GM15510 (cell line): ENCODE data around the gene TNS2.

Source experiments
- POLR2A ChIP-seq: IDR thresholded peaks from 3 replicates; pipeline ENCODE4 v1.6.1; 2011; ENCODE audit warnings: borderline replicate concordance; ENCODE audit not compliant: insufficient read length; ENCODE audit errors: extremely low read depth

Gene TNS2

DNA sequence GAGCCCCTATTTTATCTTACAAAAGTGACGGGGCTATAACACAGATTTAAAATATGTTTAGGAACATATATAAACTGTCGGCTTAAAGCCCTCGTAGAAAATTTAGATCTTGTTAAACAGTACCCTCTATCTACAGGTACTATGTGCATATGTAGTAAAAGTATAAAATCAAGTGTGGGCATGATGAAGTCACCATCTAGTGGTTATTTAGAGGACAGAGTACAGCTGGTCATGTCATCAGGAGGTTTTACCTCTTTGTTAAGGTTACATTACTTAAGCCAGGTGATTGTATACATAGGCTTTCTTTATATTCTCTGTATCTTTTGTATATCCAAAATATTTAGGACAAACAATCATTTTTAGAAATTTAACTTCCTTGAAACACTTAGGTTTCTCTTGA, 18.2 kb upstream of the TNS2 start:
- no peak for TF ChIP-seq POLR2A

DNA sequence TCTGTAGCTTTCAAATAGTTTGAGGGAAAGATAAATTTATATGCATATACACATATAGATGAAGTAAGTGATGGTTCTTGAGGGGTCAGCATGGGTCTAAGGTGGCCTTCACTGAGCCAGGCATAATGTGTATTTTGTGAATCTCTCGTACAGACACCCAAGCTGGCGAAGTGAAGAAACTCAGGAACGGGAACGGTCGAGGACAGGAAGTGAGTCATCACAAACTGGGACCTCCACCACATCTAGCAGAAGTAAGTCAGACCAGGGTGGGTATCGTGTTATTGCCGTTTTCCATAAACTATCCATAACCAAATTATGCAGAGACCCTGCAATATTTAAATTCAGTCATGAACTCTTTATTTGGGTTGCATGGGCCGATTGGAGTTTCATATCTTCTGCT, 15.4 kb upstream of the TNS2 start:
- no peak for TF ChIP-seq POLR2A

DNA sequence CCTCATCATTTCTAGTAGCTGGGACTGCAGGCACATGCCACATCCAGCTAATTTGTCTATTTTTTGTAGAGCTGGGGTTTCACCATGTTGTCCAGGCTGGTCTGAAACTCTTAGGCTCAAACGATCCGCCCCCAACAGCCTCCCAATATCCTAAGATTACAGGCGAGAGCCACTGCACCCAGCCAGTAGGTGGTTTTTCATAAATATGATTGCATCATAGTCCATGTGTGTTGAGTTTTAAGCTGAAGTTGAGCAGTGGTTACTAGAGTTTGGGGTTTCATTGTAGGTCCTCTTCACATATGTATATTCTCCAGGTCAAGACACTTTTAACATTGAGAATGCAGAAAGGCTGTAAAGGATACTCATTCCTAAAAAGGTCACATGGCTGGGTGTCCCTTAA, 13.1 kb upstream of the TNS2 start:
- no peak for TF ChIP-seq POLR2A

DNA sequence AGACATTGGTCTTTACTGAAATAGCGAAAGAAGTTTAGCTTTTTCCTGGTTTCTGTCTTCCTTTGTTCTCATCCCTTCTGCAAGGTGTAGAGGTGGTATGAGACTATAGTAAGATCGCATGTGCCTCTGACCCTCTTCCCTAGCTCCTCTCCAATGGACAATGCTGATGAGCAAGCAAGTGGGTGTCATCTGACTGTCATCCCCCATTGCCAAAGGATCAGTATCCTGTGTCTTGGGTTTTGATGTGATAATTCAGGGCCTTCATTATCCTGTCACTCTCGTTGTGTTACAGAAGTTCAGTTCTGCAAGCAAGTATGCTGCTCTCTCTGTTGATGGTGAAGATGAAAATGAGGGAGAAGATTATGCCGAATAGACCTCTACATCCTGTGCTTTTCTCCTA, 10.0 kb upstream of the TNS2 start:
- TF ChIP-seq POLR2A, result no peak

DNA sequence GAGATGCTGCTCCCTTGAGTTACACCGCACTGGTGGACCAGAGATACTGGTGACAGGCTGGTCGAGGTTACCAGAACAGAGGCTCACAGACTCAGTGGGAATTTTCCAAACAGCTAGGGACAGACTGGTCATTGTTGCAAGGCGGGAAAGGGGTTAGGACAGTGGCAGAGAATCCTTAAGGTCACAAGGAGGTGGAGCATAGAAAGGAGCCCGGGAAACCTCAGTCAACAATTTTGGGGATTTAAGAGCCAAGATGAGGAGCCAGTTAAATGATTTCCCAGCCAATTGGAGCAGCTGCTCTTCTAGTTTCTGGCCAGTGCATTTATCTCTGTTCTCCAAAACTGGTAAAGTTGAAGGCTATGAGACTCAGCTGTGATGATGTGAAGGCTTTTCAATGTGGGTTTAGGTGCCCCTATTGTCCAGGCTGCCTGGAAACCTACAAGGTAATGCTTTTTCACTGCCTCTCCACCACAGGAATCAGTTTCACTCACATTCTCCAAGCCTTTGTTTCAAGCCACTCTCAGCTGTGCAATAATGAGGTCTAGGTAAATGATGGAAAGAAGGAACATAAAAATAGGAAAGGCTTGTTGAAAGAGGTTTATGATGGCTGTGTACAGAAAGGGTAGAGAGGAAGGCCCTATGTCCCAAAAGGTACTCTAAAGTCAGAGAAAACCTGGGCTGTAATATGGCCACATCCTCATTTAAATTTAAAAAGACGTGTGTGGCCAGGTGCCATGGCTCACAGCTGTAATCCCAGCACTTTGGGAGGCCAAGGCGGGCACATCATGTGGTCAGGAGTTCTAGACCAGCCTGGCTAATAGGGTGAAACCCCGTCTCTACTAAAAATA, 7.0 kb upstream of the TNS2 start:
- no peak for TF ChIP-seq POLR2A

DNA sequence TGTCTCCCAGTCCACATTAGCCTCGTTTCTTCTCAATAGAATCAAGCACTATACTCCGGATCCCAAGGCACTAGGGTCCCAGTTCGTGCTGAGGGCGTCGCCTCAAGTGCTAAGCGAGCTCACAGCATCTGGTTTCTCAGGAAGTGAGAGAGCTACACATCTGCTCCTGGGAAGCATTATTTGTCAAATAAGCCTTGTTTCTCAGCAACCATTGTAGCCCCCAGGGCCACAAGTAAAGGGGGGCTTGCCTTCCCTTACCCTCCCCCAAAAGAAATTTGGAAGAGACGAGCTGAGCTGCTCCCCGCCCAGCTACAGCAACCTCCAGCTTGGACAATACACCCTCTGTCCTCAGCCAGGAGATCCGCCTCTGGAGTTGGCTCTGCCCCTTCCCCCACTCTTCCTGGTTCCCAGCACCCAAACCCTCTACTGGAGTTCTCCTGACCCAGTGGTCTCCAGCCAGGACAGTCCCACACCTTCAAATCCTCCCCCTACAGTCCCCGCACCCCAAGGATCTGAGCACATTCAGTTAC, 5.7 kb upstream of the TNS2 start:
- no peak for TF ChIP-seq POLR2A

DNA sequence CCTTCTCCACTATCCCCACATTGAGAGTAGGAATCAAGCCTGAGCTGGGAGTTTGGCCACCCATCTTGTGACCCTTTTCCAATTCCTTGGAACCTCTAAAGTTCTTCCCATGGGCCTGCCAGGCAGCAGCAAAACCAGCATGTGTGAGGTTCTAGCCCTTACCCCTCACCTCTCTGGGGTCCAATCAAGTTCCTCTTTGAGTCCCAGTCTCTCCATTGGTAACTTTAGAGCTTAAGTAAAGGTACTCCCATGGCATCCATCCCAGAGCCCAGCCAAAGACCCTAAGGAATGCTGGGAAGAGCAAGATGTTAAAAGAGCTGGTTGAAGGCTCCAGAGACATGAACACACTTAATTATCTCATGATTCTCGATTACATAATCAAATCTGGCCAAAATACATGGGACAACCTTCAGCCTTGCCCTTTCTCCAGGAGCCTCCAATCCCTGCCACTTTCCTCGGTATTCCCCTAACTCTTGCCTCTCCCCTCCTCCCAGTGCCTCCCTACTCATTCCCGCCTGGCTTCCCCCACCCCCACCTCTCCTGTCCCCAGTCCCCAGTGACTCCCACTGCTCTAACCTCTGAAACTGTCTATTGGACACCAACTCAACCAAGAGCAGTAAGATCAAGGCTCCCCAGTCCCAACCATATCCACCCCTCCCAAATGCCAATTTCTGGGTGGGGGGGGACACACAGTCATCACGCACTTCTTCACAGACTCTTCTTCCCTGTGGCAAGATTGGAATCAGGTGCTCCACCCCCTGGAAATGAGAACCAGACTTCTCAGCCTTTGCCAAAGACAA, 4.8 kb upstream of the TNS2 start:
- no peak for TF ChIP-seq POLR2A

DNA sequence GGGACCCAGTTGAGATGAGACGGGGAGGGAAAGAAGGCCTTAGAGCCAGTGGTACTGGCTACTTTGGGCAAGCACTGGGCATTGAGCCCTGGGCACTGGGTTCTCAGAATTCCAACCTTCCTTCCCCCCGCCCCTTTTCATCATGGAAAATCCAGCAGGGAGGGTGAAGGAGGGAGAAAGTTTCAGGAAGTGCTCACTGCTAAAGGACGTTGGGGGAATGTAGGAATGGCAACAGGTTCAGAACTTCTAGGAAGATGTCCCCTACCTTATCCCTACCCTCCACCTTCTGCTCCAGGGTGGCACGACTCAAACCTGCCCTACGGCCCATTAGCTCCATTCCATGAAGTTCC, 4.2 kb upstream of the TNS2 start:
- no peak for TF ChIP-seq POLR2A

DNA sequence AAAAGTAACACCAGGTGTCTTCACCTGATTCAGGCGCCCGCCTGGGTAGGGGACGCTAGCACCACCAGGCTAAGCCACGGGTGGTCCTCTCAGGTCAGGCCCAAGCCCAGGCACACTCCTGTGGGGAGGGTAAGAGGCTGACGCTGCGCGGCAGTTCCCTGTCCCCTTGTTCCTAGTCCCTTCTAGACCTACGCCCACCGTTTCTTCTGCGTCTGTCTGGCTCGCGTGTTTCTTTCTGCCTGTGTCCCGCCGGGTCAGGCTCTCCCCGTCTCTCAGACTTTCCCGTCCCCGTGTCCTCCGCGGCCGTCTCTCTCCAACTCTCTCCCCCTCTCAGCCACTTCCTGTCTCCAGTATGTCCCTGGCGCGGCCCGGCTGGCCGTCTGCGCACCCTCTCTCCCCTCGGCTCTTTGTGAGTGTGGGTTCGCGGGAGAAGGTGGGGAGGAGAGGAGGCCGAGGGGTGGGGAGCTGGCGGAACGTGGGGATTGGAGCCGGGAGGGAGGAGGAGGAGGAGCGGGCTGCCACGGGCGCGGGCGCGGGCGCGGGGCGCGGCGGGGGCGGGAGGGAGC, 3.1 kb upstream of the TNS2 start:
- no peak for TF ChIP-seq POLR2A

DNA sequence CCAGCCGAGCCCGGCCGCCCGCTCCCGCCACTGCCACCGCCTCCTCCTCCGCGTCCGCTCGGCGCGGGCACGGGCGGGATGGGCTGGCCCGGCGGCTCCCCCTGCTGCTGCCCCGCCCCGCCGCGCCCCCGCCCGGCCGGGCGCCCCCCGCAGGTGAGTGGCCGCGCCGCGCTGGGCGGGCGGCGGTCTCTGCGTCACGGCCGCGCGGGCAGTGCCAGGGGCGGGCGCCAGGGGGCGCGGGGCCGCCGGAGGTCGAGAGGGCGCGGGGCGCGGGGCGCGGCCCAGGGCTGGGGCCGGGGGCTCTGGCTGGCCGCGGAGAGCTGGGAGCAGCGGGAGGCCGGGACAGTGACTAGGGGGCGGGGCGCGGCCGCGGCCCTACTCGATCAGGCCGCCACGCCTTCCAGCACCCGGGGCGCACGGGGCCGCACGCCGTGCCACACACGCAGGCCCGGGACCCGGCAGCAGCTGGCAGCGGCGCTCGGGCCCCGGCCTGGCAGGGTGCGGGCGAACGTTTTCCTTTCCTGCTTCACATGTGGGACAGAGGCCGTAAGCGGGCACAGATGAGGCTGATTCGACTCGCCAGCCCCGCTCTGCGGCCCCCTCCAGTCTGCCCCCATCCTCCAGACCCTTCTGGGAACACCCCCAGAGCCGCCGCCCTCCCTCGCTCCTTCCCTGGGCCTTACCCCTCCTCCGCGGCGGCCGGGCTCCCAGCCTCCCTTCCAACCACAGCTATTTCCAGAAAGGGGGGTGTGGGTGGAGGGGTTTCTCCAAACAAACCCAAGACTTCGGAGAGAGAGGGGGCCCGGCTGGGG, 2.4 kb upstream of the TNS2 start:
- TF ChIP-seq POLR2A, result no peak

DNA sequence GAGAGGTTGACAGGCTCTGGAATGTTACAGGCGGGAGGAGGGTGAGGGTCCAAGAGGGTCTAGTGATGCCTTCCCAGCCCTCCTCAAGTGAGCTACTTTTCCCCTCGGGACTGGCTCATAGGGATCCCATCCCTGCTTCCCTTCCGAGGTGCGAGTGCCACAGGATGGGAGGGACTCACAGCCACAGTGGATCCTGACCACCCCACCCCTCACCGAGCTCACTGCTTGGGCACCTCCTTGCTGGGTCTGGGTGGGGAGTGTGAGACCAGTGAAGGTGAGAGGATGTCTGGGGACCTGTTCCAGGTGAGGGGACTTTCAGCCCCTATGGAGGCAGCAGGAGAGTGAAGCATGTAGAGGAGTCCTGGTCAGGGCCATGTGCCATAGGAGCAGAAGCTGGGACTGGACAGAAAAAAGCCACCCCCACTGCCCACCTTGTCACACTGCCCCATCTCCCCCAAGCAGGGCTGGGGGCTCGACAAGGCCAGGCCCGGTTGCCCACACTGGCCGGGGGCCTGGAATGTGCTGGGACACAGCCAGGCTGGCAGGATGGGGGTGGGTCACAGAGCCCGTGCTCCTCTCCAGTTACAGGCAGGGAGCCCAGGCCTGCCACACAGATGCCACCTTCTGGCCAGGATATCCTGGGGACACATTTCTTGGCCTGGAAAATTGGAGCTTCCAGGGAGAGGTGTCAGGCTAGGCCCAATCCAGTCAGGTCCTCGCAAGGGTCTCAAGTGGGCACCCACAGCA, 1.7 kb upstream of the TNS2 start:
- no peak for TF ChIP-seq POLR2A

DNA sequence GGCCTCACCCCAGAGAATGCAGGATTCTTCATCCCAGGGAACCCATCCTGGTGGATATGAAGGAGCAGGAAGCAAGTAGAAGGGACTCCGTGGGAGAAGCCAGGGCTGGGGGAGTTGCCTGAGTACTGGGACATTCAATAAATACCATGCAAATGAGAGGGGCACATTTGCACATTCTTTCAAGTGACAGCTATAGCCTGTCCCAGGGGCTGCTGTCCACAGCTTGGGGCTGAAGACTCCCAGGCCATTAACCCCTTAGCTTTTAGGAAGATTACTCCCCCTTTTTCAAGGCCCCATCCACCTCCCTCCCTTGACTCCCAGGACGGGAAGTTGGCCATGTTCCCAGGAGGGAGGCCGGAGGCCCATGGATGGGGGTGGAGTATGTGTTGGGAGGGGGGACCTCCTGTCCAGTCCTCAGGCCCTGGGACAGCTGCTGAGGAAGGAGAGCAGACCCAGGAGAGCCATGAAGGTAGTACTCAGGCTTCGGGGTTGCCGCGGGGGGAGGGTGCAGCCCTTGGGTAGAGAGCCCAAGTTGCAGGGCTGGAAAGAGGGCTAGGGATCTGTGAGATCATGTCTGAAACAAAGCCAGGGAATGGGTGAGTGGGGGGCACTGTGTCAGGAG, 974 bp upstream of the TNS2 start:
- no peak for TF ChIP-seq POLR2A

DNA sequence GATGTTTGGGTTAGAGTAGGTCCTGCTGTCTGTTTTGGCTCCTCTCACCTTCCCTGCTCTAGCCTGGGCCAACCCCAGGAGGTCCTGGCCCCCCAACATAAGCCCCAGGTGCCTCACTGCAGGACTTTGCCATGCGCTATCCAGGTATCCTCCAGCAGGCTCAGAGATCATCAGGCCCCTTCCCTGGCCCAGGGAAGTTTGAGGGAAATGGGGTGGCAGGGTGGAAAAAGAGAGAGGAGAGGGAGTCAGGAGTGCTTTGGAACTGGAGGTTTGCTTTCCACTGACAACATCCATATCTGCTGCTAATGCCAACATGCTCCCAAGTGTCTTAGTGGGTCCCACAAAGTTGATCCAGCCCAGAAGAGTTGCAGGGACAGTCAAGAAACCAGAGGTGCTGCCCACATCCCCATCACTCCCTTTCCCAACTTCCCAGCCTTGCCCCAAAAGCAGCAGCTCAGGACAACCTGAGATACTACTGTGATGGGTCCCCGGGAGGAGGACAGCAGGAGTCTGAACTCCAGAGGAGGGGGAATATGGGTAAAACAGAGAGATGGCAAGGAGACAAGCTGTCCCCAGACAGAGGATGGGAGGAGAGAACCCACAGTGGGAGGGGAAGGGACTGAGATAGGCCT, 677 bp downstream of the TNS2 start:
- TF ChIP-seq POLR2A, result no peak

DNA sequence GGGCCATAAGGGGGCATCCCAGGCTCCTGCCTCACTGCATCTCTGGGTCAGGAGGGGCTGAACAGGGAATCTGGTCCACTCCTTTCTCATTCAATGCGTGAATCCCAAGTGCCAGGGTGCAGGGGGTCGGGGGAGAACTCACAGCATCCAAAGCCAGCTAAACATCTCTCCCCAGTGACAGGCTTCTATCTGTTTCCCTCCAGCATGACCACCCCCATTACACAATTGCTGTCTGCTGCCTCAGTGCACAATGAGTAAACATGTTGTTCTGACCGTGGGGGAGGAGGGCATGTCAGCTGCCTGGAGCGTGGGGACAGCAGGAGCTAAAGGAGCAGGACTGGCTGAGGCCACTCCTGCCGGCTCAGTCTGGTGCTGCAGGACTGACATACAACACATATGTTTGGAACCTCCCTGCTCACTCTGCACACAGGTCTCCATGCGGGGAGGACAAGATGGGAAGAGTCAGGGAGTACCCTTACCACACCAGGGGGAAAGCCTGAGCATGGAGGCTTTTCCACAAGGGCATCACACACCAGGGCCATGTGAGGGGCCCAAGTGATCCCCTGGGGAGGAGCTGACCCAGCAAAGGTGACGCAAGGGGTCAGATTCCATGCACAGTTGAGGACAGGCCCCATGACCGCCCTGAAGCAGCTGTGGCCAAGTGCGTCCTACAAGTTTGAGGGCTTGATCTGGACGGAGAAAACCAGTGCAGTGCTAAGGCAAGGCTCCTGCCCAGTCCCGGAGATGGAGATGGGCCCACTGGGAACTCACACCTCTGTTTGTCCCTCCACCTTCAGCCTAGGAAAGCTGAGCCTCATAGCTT, 1.4 kb downstream of the TNS2 start:
- no peak for TF ChIP-seq POLR2A
